Panc1 (cell line): Measurements from ENCODE around the gene HCK. TPM values are rescaled to one million over a fixed set of nuclear protein-coding genes. Genes with fewer than 3 reads are reported as not detected.

Experiments
- ATAC-seq: fragments of 200-7000 bp; cut with Tn5 transposase; 2 replicates; pipeline ENCODE4 v1.9.1; 2020; ENCODE audit warnings: mild to moderate bottlenecking, moderate library complexity
- BruUV-seq: library from RNA; stranded (reverse); fragments of 400-500 nt; replicated peaks from 2 replicates; lab custom pipeline; 2021; lab: Mats Ljungman, UMichigan
- CTCF ChIA-PET: fragments of 300-600 bp; sonication (Branson Sonifier 250); formaldehyde crosslinking; loops from one replicate; lab custom pipeline; 2022; ENCODE audit warnings: antibody characterized with exemption; lab: Charles Lee
- POLR2A ChIA-PET: fragments of 300-600 bp; sonication (Branson Sonifier 250); formaldehyde crosslinking; loops from one replicate; lab custom pipeline; 2022; ENCODE audit warnings: antibody characterized with exemption; lab: Charles Lee
- DNase-seq: peaks from one replicate; pipeline ENCODE4 v3.0.0-alpha.2; 2010; ENCODE audit warnings: low read depth, low spot score
- H3K27ac ChIP-seq: 2 replicates; pipeline ENCODE4 v1.5.1; 2011; ENCODE audit warnings: mild to moderate bottlenecking, low read length, inconsistent platforms
- H3K27me3 ChIP-seq: fragments of 200-500 bp; sonication (Bioruptor generic); 2 replicates; pipeline ENCODE4 v1.6.0; 2014; ENCODE audit warnings: low read length, inconsistent platforms; ENCODE audit not compliant: control insufficient read depth, insufficient read depth
- H3K36me3 ChIP-seq: fragments of 200-500 bp; sonication (Bioruptor generic); 2 replicates; pipeline ENCODE4 v1.5.1; 2014; ENCODE audit warnings: inconsistent platforms, mild to moderate bottlenecking, low read length, moderate library complexity; ENCODE audit not compliant: control insufficient read depth, insufficient read depth
- H3K4me1 ChIP-seq: 2 replicates; pipeline ENCODE4 v1.5.1; 2011; ENCODE audit warnings: inconsistent platforms, mild to moderate bottlenecking, low read length, moderate library complexity; ENCODE audit not compliant: control insufficient read depth, insufficient read depth
- H3K4me3 ChIP-seq, 2 experiments: 2 replicates each; pipeline ENCODE4 v1.5.1; 2011 to 2012; ENCODE audit warnings: low read depth in 2 of 2, low read length in 2 of 2, mild to moderate bottlenecking in 2 of 2, inconsistent platforms in 1 of 2, moderate library complexity in 1 of 2
- H3K9me3 ChIP-seq: fragments of 200-500 bp; sonication (Bioruptor generic); 2 replicates; pipeline ENCODE4 v1.5.1; 2014; ENCODE audit warnings: low read depth, mild to moderate bottlenecking, inconsistent platforms, low read length, moderate library complexity; ENCODE audit not compliant: control insufficient read depth, insufficient read depth
- CTCF ChIP-seq: fragments of 450-650 bp; IDR thresholded peaks from 2 replicates; pipeline ENCODE4 v1.5.1; 2017; ENCODE audit warnings: mild to moderate bottlenecking
- POLR2AphosphoS5 ChIP-seq: IDR thresholded peaks from 2 replicates; pipeline ENCODE4 v1.6.1; 2012; ENCODE audit warnings: mild to moderate bottlenecking, low read depth, low read length, moderate library complexity
- REST ChIP-seq, 2 experiments: IDR thresholded peaks; 2 replicates each; pipeline ENCODE4 v1.6.1; 2011 to 2012; ENCODE audit warnings: low read depth in 2 of 2, control low read depth in 1 of 2, low read length in 1 of 2, mild to moderate bottlenecking in 1 of 2, moderate library complexity in 1 of 2; ENCODE audit not compliant: insufficient read depth in 1 of 2
- SIN3A ChIP-seq: IDR thresholded peaks from 2 replicates; pipeline ENCODE4 v1.6.1; 2012; ENCODE audit warnings: low read depth, mild to moderate bottlenecking, low read length, moderate library complexity, borderline replicate concordance; ENCODE audit not compliant: insufficient read depth
- TCF7L2 ChIP-seq: IDR thresholded peaks from 2 replicates; pipeline ENCODE4 v1.6.1; 2011; ENCODE audit warnings: mild to moderate bottlenecking, low read depth, low read length, inconsistent platforms
- in situ Hi-C: cut with HindIII; loops from 2 replicates; pipeline ENCODE4 v1.10.0; 2016; ENCODE audit warnings: low sequenced_read_pairs, low pct_unique_long_range_greater_than_20kb
- intact Hi-C: fragments of 100-400 bp; cut with micrococcal nuclease; formaldehyde crosslinking; loops from one replicate; pipeline ENCODE4 v1.10.0; 2022; ENCODE audit not compliant: unreplicated experiment
- total RNA-seq: library from RNA; stranded (reverse); gene quantifications from one replicate; pipeline ENCODE4 v1.2.1, GENCODE V29; 2021; ENCODE audit not compliant: unreplicated experiment

The HCK gene
- total RNA-seq, 1 experiment from 2014 or later = 0.98 TPM

GRCh38 chr20:32064667-32065066 lies 12.6 kb downstream of the HCK start:
- Histone ChIP-seq H3K27me3 (peaks cover 7% of the 10 kb centered on the region; the same call in 1 of the 2 replicates), H3K36me3 (no peaks in the 10 kb centered on the region), H3K4me3 (no peak overlapping the region), H3K27ac (no peak overlapping the region), H3K4me1 (no peaks in the 10 kb centered on the region), H3K9me3 (no peaks in the 10 kb centered on the region)
- no peak for TF ChIP-seq CTCF
- no peak for TF ChIP-seq REST (IDR thresholded peaks at IDR 0.05; ENCODE audit: insufficient read depth in 1 of 2, low read depth in 2 of 2, low read length in 1 of 2)
- TF ChIP-seq SIN3A = no peak
- no peak for TF ChIP-seq TCF7L2
- in situ Hi-C loops (no loop called here), intact Hi-C loops (no loop called here)
- ATAC-seq (no peak), DNase-seq (no peak)
- POLR2A ChIA-PET = no interaction called here
- BruUV-seq = no TSS peak
- CTCF ChIA-PET = no interaction called here

- no peak overlapping the region for H3K27ac ChIP-seq
- POLR2A ChIA-PET = interaction anchor here (0.6 to 0.7 kb wide), 2 partner anchors 14 to 15 kb away, joined by 8 to 11 read pairs; no protein-coding TSS in a partner anchor
- no peak for DNase-seq
Measured at GRCh38 chr20:32067234-32067821, 15.3 kb downstream of the HCK start.

More at GRCh38 chr20:32067234-32067821, 15.3 kb downstream of the HCK start:
- Histone ChIP-seq H3K36me3 (no peaks in the 10 kb centered on the region), H3K27me3 (peaks cover 8% of the 10 kb centered on the region; the same call in 1 of the 2 replicates), H3K4me3 (no peak overlapping the region), H3K4me1 (no peaks in the 10 kb centered on the region), H3K9me3 (no peaks in the 10 kb centered on the region)
- CTCF ChIA-PET = no interaction called here
- BruUV-seq = no TSS peak
- intact Hi-C loops = no loop called here
- TF ChIP-seq TCF7L2 (no peak), SIN3A (no peak), REST (IDR thresholded peaks at IDR 0.05; ENCODE audit: insufficient read depth in 1 of 2, low read depth in 2 of 2, low read length in 1 of 2) (no peak), POLR2AphosphoS5 (no peak), CTCF (no peak)
- ATAC-seq = no peak
- in situ Hi-C loops = no loop called here
